BLaER1 (cell line): ENCODE data around the gene ZFR.
A peak's percentile ranks its signal among the peaks of the same experiment; 100 is the strongest.
"Not testable (repeated sequence)": the region's sequence is repeated elsewhere in the genome, so short reads cannot be mapped to it uniquely, and the experiment has no call there.

ENCODE experiments used
- H3K27ac ChIP-seq: shearing (Covaris generic); formaldehyde crosslinking; 2 replicates; pipeline ENCODE4 v1.8.1; 2022
- H3K27me3 ChIP-seq: shearing (Covaris generic); formaldehyde crosslinking; 2 replicates; pipeline ENCODE4 v1.8.1; 2022
- H3K36me3 ChIP-seq: shearing (Covaris generic); formaldehyde crosslinking; 2 replicates; pipeline ENCODE4 v1.8.1; 2022
- H3K4me1 ChIP-seq: shearing (Covaris generic); formaldehyde crosslinking; 2 replicates; pipeline ENCODE4 v1.8.1; 2022
- H3K4me2 ChIP-seq: shearing (Covaris generic); formaldehyde crosslinking; 2 replicates; pipeline ENCODE4 v1.8.1; 2022
- H3K4me3 ChIP-seq: shearing (Covaris generic); formaldehyde crosslinking; 2 replicates; pipeline ENCODE4 v1.8.1; 2022
- H3K9ac ChIP-seq: shearing (Covaris generic); formaldehyde crosslinking; 2 replicates; pipeline ENCODE4 v1.8.1; 2022
- H3K9me3 ChIP-seq: shearing (Covaris generic); formaldehyde crosslinking; 2 replicates; pipeline ENCODE4 v1.8.1; 2022
- H4K20me1 ChIP-seq: shearing (Covaris generic); formaldehyde crosslinking; 2 replicates; pipeline ENCODE4 v1.8.1; 2022
- Cebpa-rat ChIP-seq: shearing (Covaris generic); IDR thresholded peaks from 2 replicates; pipeline ENCODE4 v1.8.1; 2022

Gene ZFR

DNA sequence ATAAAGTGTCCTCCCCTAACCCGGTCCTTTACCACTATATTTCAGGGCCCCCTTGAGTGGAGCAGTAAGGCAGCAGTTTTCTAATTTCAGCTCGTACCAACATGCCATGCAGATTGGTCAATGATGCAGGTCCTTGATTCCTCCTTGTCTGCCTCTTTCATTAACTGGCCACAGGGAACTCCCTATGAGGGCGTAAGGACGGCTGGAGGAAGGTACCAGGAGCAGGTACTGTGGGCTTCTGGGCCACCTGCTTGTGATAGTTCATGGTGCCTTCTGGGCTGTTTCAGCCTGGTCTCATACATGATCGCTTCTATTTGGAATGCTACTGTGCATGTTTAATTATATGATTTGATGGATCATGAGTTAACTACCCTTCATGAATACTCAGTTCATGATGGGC lies 9.4 kb upstream of the ZFR start:
- TF ChIP-seq Cebpa-rat = no peak
- Histone ChIP-seq H3K27me3 (no peaks in the 10 kb centered on the region), H3K9me3 (no peaks in the 10 kb centered on the region), H4K20me1 (no peaks in the 10 kb centered on the region), H3K27ac (no peak overlapping the region), H3K4me2 (no peak overlapping the region), H3K9ac (no peak overlapping the region), H3K4me3 (no peak overlapping the region), H3K36me3 (no peaks in the 10 kb centered on the region), H3K4me1 (no peaks in the 10 kb centered on the region)

- H3K36me3 ChIP-seq, H3K27me3 ChIP-seq, H3K9me3 ChIP-seq, H3K4me1 ChIP-seq, H3K4me3 ChIP-seq, H3K4me2 ChIP-seq, H3K27ac ChIP-seq, H4K20me1 ChIP-seq, H3K9ac ChIP-seq: not testable (repeated sequence)
Measured at GRCh38 chr5:32452316-32452715, 7.8 kb upstream of the ZFR start.

- no peak for TF ChIP-seq Cebpa-rat
- no peaks in the 10 kb centered on the region for H3K9me3 ChIP-seq
- no peaks in the 10 kb centered on the region for H3K4me1 ChIP-seq
- no peaks in the 10 kb centered on the region for H3K36me3 ChIP-seq
- no peaks in the 10 kb centered on the region for H3K27me3 ChIP-seq
- no peak overlapping the region for H3K27ac ChIP-seq
- no peak overlapping the region for H3K4me2 ChIP-seq
- no peak overlapping the region for H3K9ac ChIP-seq
- H3K4me3 ChIP-seq = no peak overlapping the region
- H4K20me1 ChIP-seq = no peaks in the 10 kb centered on the region
Measured at GRCh38 chr5:32450952-32451351, 6.4 kb upstream of the ZFR start.

- TF ChIP-seq Cebpa-rat = no peak
- no peaks in the 10 kb centered on the region for H3K36me3 ChIP-seq
- no peak overlapping the region for H3K9ac ChIP-seq
- no peaks in the 10 kb centered on the region for H4K20me1 ChIP-seq
- H3K9me3 ChIP-seq = no peaks in the 10 kb centered on the region
- H3K27ac ChIP-seq = no peak overlapping the region
- no peaks in the 10 kb centered on the region for H3K27me3 ChIP-seq
- no peak overlapping the region for H3K4me2 ChIP-seq
- H3K4me1 ChIP-seq = peaks cover 11% of the 10 kb centered on the region
- H3K4me3 ChIP-seq = no peak overlapping the region
Measured at GRCh38 chr5:32449262-32449661, 4.7 kb upstream of the ZFR start.

DNA sequence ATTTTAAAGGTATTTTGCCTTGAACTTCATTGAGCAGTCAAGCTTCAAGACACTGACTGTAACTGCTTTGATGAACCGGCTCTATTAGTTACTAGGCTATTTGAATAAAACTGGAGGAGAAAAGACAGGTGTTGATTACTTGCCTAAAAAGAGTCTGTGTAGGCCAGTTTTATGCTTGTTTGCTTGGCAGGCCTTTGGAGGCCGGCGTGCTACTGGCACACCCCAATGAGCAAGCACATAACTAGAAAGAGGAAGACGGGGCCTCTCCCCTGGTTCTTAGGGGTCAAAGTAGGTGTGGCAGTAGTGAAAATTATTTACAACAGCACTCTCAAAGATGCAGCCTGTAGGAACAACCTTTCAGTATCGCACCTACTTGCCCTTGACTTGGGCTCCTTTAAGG lies 2.1 kb upstream of the ZFR start:
- TF ChIP-seq Cebpa-rat = no peak
- H3K27ac ChIP-seq = no peak overlapping the region
- H3K4me3 ChIP-seq = no peak overlapping the region
- no peak overlapping the region for H3K9ac ChIP-seq
- no peak overlapping the region for H3K4me2 ChIP-seq
- H3K36me3 ChIP-seq = no peaks in the 10 kb centered on the region; the same call in 1 of the 2 replicates
- peaks cover 21% of the 10 kb centered on the region for H4K20me1 ChIP-seq
- H3K9me3 ChIP-seq = no peaks in the 10 kb centered on the region
- H3K27me3 ChIP-seq = no peaks in the 10 kb centered on the region
- peaks cover 28% of the 10 kb centered on the region for H3K4me1 ChIP-seq

GRCh38 chr5:32445831-32446614 lies 1.5 kb upstream of the ZFR start:
- Histone ChIP-seq H3K4me1 (peaks cover 31% of the 10 kb centered on the region), H4K20me1 (peaks cover 27% of the 10 kb centered on the region), H3K27ac (no peak overlapping the region), H3K9ac (no peak overlapping the region), H3K4me3 (no peak overlapping the region), H3K27me3 (no peaks in the 10 kb centered on the region), H3K4me2 (no peak overlapping the region), H3K36me3 (peaks cover 4% of the 10 kb centered on the region), H3K9me3 (no peaks in the 10 kb centered on the region; the same call in 1 of the 2 replicates)
- no peak for TF ChIP-seq Cebpa-rat

- H3K9me3 ChIP-seq = no peaks in the 10 kb centered on the region; the same call in 1 of the 2 replicates
- peaks cover 10% of the 10 kb centered on the region for H3K36me3 ChIP-seq
- peak overlapping the region; percentile 91 for H3K4me2 ChIP-seq
- peak overlapping the region; percentile 95; the same call in 1 of the 2 replicates for H3K27ac ChIP-seq
- no peak for TF ChIP-seq Cebpa-rat
- no peak overlapping the region for H3K9ac ChIP-seq
- peaks cover 34% of the 10 kb centered on the region for H4K20me1 ChIP-seq
- peaks cover 31% of the 10 kb centered on the region for H3K4me1 ChIP-seq
- H3K4me3 ChIP-seq = 0 out of 2 replicates have a peak overlapping the region, but pooled peaks have one; percentile 96
- H3K27me3 ChIP-seq = no peaks in the 10 kb centered on the region
Measured at GRCh38 chr5:32445287-32445758, 783 bp upstream of the ZFR start.

DNA sequence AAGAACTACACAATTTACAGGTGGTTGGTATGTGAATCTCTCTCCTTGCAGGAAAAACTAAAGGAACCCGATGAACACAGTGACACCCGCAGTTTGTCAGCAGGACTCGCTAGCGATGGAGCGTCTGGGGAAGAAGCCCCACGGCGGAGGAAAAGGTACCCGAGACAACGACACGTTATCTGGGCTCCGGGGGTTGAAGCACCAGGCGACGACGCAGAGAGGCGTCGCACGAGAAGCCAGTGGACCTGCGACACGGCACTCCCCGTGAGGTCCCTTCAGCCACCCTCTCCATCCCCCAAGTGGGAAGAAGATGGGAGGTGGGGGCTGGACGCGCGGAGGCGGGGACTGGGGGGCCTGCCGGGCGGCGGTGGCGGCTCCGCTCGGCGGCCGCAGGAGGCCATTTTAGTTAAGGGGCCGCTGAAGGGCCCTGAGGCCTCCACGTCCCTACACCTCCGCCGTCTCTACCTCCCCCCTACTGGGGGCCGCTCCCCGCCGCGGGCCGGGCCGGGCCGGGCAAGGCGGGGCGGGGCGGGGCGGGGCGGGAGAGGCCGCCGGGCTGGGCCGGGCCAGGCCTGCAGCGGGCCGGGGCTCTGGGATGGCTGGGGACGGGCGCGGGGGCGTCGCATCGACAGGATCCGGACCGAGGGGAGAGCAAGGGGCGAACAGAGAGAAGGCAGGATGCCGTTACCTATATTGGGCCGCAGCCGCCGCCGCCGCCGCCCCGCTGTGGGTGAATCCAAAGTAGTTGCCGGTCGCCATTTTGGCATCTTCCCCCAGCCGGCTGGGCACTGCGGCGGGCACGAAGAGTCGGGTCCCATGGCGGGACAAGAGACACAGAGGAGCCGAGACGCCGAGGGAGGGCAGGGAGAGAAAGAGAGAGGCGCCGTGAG lies 754 bp downstream of the ZFR start:
- H3K4me3 ChIP-seq = peak overlapping the region; percentile 96
- H4K20me1 ChIP-seq = peaks cover 49% of the 10 kb centered on the region
- peak overlapping the region; percentile 91 for H3K9ac ChIP-seq
- peak overlapping the region; percentile 95 for H3K27ac ChIP-seq
- no peak for TF ChIP-seq Cebpa-rat
- no peaks in the 10 kb centered on the region for H3K27me3 ChIP-seq
- H3K4me2 ChIP-seq = peak overlapping the region; percentile 91
- peaks cover 31% of the 10 kb centered on the region for H3K4me1 ChIP-seq
- peaks cover 4% of the 10 kb centered on the region; the same call in 1 of the 2 replicates for H3K9me3 ChIP-seq
- peaks cover 25% of the 10 kb centered on the region for H3K36me3 ChIP-seq

DNA sequence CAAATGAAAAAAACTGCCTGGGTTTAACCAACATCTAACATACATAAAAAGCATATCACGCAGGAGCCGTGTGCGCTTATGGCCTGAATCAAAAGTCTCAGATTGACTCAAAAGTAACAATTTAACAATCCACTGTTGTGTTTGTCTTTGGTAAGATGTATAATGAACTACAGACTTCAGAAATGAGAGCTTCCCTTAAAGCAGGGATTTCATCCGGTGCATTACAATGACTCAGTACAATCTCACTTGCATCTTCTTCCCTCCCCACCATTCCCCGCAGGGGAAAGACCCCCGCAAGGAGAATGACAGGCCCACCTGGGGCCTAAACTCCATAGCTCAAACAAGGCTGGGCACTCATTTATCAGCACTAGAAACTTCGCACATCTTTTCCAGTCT lies 1.4 kb downstream of the ZFR start:
- H3K4me3 ChIP-seq = peak overlapping the region; percentile 96
- no peak for TF ChIP-seq Cebpa-rat
- peak overlapping the region; percentile 91 for H3K4me2 ChIP-seq
- peaks cover 4% of the 10 kb centered on the region; the same call in 1 of the 2 replicates for H3K9me3 ChIP-seq
- peaks cover 31% of the 10 kb centered on the region for H3K4me1 ChIP-seq
- H4K20me1 ChIP-seq = peaks cover 56% of the 10 kb centered on the region
- H3K36me3 ChIP-seq = peaks cover 31% of the 10 kb centered on the region
- no peaks in the 10 kb centered on the region for H3K27me3 ChIP-seq
- H3K9ac ChIP-seq = peak overlapping the region; percentile 91
- peak overlapping the region; percentile 95 for H3K27ac ChIP-seq

DNA sequence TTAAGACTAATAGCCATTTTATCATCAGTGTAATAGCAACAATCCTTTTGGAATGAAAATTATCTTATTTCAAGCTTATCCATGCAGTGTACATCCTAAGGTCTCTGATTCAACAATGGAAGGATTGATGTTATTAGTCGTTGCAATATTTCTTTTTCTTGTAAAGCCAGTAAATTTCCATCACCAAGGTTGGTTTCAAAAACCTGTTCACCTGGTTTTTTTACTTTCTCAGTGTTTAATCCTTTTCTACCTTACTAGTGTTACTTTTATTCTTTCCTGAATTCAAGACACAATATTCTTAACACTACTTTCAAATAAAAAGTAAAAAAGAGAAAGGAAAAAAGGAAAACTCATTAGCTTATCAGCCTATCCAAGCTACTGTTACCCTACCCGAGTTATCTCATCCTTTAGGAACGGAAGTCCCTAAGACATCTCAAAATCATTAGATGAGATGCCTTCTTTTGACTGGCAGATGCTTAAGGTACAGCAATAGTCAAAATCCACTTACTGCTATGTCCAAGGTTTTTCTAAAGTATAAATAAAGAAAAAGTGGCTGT lies 5.4 kb downstream of the ZFR start:
- H3K4me1 ChIP-seq = peaks cover 20% of the 10 kb centered on the region
- H4K20me1 ChIP-seq = peaks cover 95% of the 10 kb centered on the region
- peaks cover 4% of the 10 kb centered on the region; the same call in 1 of the 2 replicates for H3K9me3 ChIP-seq
- H3K4me3 ChIP-seq = no peak overlapping the region
- no peak for TF ChIP-seq Cebpa-rat
- no peak overlapping the region for H3K27ac ChIP-seq
- H3K27me3 ChIP-seq = no peaks in the 10 kb centered on the region
- no peak overlapping the region for H3K9ac ChIP-seq
- no peak overlapping the region for H3K4me2 ChIP-seq
- peaks cover 57% of the 10 kb centered on the region for H3K36me3 ChIP-seq
